Measurements from ENCODE around the gene HTRA2.

HTRA2 gene

DNA sequence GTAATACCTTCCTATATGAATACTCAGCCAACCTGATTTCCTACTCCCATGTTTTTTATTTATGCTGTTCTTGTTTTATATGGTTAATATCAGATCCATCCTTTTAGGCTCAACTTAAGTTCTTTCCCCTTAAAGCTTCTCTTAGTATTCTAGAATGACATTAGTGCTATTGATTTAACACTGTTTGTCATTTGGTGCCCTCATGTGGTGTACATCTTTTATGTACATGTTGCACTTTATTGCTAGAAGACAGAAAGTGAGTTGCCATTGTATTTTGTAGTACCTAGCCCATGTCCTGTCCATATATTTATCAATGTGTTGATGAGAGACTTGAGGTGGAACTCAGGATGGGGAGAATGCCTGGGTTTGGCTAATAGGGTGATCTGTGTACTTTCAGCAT, 2.5 kb downstream of the HTRA2 start:
- TF ChIP-seq CTCF (conservative IDR thresholded peaks at IDR 0.05; ENCODE audit: low read length) (peak; percentile 61), EZH2phosphoT487 (IDR thresholded peaks at IDR 0.05; ENCODE audit: borderline replicate concordance) (no peak)
- Histone ChIP-seq H3K36me3 (ENCODE audit: insufficient read depth, low read length) (peaks cover 6% of the 10 kb centered on the region; the same call in 1 of the 2 replicates), H3K4me3 (ENCODE audit: low read length, poor library complexity, severe bottlenecking) (peak overlapping the region; percentile 100), H3K9me2 (replicated peaks; ENCODE audit: low read depth, low read length) (no peaks in the 10 kb centered on the region), H3K4me2 (ENCODE audit: low read depth, low read length, poor library complexity, severe bottlenecking) (peak overlapping the region; percentile 100), H2AFZ (ENCODE audit: low read length) (no peak overlapping the region), H3K4me1 (ENCODE audit: insufficient read depth, low read length, poor library complexity, severe bottlenecking) (peaks cover 30% of the 10 kb centered on the region), H4K20me1 (ENCODE audit: insufficient read depth, low read length, poor library complexity, severe bottlenecking) (peaks cover 22% of the 10 kb centered on the region), H3K9ac (ENCODE audit: low read depth, low read length, poor library complexity, severe bottlenecking) (peak overlapping the region; percentile 93), H3K79me2 (ENCODE audit: insufficient read depth, low read length) (peaks cover 46% of the 10 kb centered on the region), H3K27me3 (ENCODE audit: insufficient read depth, low read length, poor library complexity, severe bottlenecking) (peaks cover 4% of the 10 kb centered on the region), H3F3A (ENCODE audit: low read depth) (no peaks in the 10 kb centered on the region), H3K9me3 (ENCODE audit: insufficient read depth, low read depth, low read length) (no peaks in the 10 kb centered on the region)

DNA sequence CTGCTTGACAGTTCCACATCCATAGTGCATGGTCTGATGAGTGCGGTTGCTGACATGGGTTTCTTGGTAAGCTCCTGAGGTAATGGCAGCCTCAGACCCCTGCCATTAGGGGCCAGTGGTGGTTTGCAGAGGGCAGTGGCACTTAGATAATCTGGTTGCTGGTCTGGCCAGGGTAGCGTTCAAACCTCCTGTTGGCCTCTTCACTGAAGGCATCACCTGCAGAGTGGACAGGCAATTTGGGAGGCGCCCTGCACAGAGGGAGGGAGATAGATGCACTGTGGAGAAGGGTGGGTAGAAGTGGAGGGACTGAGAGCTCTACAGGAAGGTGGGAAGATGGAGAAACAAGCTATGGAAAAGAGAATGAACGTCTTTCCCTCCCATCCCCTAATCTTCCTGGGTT, 3.7 kb downstream of the HTRA2 start:
- no peak overlapping the region for H3K4me3 ChIP-seq (ENCODE audit: low read length, poor library complexity, severe bottlenecking)
- H3K4me1 ChIP-seq (ENCODE audit: insufficient read depth, low read length, poor library complexity, severe bottlenecking), result peaks cover 18% of the 10 kb centered on the region
- H3K79me2 ChIP-seq (ENCODE audit: insufficient read depth, low read length), result peaks cover 34% of the 10 kb centered on the region
- no peak overlapping the region for H3K9ac ChIP-seq (ENCODE audit: low read depth, low read length, poor library complexity, severe bottlenecking)
- H3K36me3 ChIP-seq (ENCODE audit: insufficient read depth, low read length), result peaks cover 3% of the 10 kb centered on the region; the same call in 1 of the 2 replicates
- peaks cover 11% of the 10 kb centered on the region for H4K20me1 ChIP-seq (ENCODE audit: insufficient read depth, low read length, poor library complexity, severe bottlenecking)
- no peaks in the 10 kb centered on the region for H3K9me3 ChIP-seq (ENCODE audit: insufficient read depth, low read depth, low read length)
- H3F3A ChIP-seq (ENCODE audit: low read depth), result no peaks in the 10 kb centered on the region
- no peak for TF ChIP-seq EZH2phosphoT487 (IDR thresholded peaks at IDR 0.05; ENCODE audit: borderline replicate concordance)
- no peaks in the 10 kb centered on the region for H3K9me2 ChIP-seq (replicated peaks; ENCODE audit: low read depth, low read length)
- H3K4me2 ChIP-seq (ENCODE audit: low read depth, low read length, poor library complexity, severe bottlenecking), result no peak overlapping the region
- H2AFZ ChIP-seq (ENCODE audit: low read length), result no peak overlapping the region
- peaks cover 4% of the 10 kb centered on the region for H3K27me3 ChIP-seq (ENCODE audit: insufficient read depth, low read length, poor library complexity, severe bottlenecking)

DNA sequence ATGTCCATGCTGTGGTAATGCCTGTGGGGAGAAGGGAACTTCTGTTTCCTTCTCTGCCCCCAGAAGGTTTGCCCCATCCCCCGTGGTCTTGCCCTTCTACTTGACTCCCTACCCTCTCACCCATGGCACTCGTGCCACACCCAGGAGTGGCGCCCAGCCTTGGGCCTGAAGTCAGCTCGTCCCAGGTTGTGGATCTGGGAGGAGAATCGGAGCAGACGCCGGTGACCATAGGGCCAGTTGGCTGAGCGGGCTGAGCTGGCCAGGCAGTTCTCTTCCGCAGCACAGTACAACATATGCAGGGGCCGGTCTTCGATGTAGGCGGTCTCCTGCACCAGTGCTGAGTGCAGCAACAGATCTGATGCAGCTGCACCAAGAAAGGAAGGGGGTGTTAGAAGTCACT, 4.7 kb downstream of the HTRA2 start:
- Histone ChIP-seq H4K20me1 (ENCODE audit: insufficient read depth, low read length, poor library complexity, severe bottlenecking) (peaks cover 4% of the 10 kb centered on the region), H3K4me2 (ENCODE audit: low read depth, low read length, poor library complexity, severe bottlenecking) (no peak overlapping the region), H2AFZ (ENCODE audit: low read length) (no peak overlapping the region), H3K9me2 (replicated peaks; ENCODE audit: low read depth, low read length) (no peaks in the 10 kb centered on the region), H3K27me3 (ENCODE audit: insufficient read depth, low read length, poor library complexity, severe bottlenecking) (peaks cover 4% of the 10 kb centered on the region), H3F3A (ENCODE audit: low read depth) (no peaks in the 10 kb centered on the region), H3K4me1 (ENCODE audit: insufficient read depth, low read length, poor library complexity, severe bottlenecking) (peaks cover 16% of the 10 kb centered on the region), H3K79me2 (ENCODE audit: insufficient read depth, low read length) (peaks cover 24% of the 10 kb centered on the region), H3K4me3 (ENCODE audit: low read length, poor library complexity, severe bottlenecking) (no peak overlapping the region), H3K9ac (ENCODE audit: low read depth, low read length, poor library complexity, severe bottlenecking) (no peak overlapping the region), H3K36me3 (ENCODE audit: insufficient read depth, low read length) (peaks cover 3% of the 10 kb centered on the region; the same call in 1 of the 2 replicates), H3K9me3 (ENCODE audit: insufficient read depth, low read depth, low read length) (no peaks in the 10 kb centered on the region)
- TF ChIP-seq EZH2phosphoT487 (IDR thresholded peaks at IDR 0.05; ENCODE audit: borderline replicate concordance) (no peak), CTCF (conservative IDR thresholded peaks at IDR 0.05; ENCODE audit: low read length) (no peak)

DNA sequence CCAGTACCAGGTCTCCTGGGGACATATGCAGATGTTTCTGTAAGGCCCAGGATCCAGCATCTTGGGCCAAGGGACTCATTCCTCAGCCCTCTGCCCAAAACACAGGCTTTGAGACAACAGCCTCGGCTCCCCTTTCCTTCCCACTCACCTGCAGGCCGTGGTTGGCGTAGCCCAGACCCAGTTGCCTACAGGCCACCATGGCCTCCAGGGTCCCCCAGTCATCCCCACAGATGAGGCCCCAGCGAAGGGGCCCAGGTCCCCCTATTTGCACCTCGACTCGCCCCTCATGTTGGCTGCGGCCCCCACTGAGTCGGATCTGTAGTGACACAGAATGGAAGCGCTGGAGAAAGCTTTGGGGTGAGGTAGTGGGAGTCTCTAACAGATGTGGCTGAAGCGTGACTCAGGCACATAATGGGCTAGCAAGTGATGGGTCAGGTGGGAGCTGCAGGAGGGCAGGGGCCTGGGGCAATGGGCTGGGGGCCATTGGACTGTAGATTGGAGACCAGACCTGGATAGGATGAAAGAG, 5.8 kb downstream of the HTRA2 start:
- Histone ChIP-seq H4K20me1 (ENCODE audit: insufficient read depth, low read length, poor library complexity, severe bottlenecking) (peaks cover 4% of the 10 kb centered on the region), H3K36me3 (ENCODE audit: insufficient read depth, low read length) (peaks cover 3% of the 10 kb centered on the region; the same call in 1 of the 2 replicates), H3F3A (ENCODE audit: low read depth) (no peaks in the 10 kb centered on the region), H3K9ac (ENCODE audit: low read depth, low read length, poor library complexity, severe bottlenecking) (no peak overlapping the region), H3K4me2 (ENCODE audit: low read depth, low read length, poor library complexity, severe bottlenecking) (no peak overlapping the region), H3K4me3 (ENCODE audit: low read length, poor library complexity, severe bottlenecking) (no peak overlapping the region), H3K79me2 (ENCODE audit: insufficient read depth, low read length) (peaks cover 16% of the 10 kb centered on the region), H3K27me3 (ENCODE audit: insufficient read depth, low read length, poor library complexity, severe bottlenecking) (no peaks in the 10 kb centered on the region), H3K4me1 (ENCODE audit: insufficient read depth, low read length, poor library complexity, severe bottlenecking) (peaks cover 16% of the 10 kb centered on the region), H3K9me2 (replicated peaks; ENCODE audit: low read depth, low read length) (no peaks in the 10 kb centered on the region), H2AFZ (ENCODE audit: low read length) (no peak overlapping the region), H3K9me3 (ENCODE audit: insufficient read depth, low read depth, low read length) (no peaks in the 10 kb centered on the region)
- TF ChIP-seq EZH2phosphoT487 (IDR thresholded peaks at IDR 0.05; ENCODE audit: borderline replicate concordance) (no peak), CTCF (conservative IDR thresholded peaks at IDR 0.05; ENCODE audit: low read length) (no peak)

Measured in Loucy (cell line).